Raji (cell line): ENCODE results near the gene MACROD2.

Experiments used
- POLR2A ChIP-seq: IDR thresholded peaks from 2 replicates; pipeline ENCODE4 v1.6.1; 2011; ENCODE audit warnings: low read depth, low read length, control low read depth; ENCODE audit not compliant: insufficient read depth

The MACROD2 gene

DNA sequence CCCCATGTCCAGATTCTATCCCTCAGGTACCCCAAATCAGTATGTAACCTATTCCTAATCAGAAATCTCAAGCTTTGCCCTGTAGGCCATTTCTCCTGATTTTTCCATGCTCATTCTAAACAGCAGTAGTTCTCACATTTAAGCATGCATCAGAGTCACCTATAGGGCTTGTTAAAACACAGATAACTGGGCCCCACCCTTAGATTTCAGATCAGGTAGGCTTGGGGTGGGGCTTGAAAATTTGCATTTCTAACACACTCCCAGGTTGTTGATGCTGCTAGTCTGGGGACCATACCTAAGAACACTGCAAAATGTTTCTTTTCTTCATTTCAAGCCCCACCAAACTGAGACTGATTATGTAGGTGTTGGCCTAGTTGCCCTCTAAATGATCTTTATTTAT, 963.3 kb downstream of the MACROD2 start:
- no peak for TF ChIP-seq POLR2A

DNA sequence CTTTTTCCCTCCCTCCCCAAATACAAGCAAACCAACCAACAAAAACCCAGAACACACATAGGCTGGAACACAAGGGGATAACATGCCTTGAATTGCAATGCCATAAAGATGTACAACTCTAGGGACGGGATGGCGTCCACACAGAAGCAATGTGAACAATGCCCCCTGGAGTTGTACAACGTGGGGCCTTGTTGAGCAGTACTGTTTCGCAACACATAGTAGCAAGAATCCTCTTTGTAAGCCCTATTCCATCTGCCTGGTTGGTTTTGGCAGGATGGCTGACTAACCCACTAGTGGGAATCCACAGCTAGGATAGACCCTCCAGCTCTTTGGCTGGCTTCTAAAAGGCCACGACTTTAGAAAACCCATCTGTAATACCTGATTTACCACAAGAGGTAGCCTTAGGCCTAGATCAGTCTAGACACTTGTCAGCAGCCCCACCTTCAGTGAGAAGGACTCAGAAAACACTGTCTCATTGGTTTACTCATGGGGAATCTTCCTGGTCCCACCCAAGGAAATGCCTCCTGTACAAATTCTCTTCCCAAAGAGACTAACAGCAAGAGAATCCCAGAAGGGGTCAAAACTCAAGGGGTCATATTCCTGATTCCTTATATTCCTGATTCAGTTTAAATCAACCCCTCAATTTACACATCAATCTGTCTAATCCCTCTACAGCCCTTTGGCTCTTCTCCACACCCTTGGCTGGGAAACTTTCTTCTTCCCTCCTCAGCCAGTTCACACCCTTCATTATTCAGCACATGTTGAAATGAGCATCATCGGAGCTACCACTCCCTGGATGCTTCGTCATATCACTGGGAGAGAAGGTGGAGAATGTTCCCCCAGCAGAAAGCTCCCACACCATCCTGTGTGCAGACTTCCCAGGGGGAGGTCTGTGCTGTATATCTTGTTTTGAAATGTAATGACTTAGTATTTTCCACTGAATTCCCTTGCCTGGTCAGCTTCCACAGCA, 964.5 kb downstream of the MACROD2 start:
- no peak for TF ChIP-seq POLR2A

DNA sequence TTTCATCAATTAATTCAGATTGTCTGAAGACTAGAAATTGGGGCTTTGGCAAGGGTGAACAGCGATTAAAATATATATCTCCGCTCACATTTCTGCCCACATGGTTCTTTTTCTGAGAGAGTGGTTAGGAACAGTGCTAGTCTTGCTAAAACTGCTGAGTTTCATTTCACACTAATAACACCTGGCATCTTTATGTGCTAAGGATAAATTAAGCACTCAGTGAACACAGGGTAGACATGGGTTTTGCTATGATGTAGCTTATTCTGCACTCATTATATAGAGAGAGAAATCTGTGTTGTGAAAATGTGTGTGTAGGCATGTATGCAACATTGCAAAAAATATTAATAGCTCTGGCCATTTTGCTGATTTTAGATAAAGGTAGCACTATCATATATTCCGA, 965.5 kb downstream of the MACROD2 start:
- no peak for TF ChIP-seq POLR2A

DNA sequence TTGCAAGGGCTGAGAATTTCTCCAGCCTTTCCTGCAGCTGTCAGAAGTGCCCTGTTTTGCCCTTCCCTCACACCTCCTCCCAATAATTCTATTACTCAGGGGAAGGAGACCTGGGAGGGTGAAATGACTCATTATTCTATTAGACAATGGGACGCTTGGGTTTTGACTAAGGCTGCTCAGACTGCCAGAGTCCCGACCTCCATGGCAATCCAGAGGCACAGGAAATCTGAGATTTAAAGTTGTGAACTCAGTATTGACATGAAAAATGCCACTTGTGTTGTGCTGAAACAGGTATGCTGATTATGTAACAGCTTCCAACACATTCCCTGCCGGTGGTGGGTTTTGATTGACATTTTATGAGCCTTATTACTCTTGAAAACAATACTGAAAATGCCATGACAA, 967.9 kb downstream of the MACROD2 start:
- no peak for TF ChIP-seq POLR2A

DNA sequence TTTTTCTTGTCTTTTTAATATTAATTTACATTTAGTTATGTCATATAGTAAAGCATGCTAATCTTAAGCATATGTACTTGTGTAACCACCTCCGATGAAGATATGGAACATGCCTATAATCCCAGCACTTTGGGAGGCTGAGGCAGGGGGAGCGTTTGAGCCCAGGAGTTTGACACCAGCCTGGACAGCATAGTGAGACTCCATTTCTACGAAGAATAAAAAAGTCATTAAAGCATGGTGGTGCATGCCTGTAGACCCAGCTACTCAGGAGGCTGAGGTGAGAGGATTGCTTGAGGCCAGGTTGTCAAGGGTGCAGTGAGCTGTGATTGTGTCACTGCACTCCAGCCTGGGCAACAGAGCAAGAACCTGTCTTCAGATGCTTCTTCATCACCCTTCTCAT, 970.9 kb downstream of the MACROD2 start:
- TF ChIP-seq POLR2A, result no peak

DNA sequence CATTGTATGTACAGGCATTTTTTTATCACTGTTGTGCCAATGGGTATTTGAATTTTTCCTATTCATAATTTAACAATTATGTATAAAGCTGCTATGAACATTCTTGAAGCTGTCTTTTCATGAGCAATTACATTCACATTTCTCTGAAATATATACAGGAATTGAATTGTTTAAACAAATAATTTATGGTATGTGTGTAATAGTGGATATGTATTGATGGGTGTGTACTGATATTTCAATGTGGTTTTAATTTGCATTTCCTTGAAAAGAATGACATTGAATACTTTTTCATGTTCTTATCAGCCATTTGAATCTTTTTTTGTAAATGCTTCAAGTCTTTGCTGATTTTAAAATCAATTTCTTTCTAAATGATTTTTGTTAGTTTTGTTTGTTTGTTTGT, 971.5 kb downstream of the MACROD2 start:
- TF ChIP-seq POLR2A, result no peak

DNA sequence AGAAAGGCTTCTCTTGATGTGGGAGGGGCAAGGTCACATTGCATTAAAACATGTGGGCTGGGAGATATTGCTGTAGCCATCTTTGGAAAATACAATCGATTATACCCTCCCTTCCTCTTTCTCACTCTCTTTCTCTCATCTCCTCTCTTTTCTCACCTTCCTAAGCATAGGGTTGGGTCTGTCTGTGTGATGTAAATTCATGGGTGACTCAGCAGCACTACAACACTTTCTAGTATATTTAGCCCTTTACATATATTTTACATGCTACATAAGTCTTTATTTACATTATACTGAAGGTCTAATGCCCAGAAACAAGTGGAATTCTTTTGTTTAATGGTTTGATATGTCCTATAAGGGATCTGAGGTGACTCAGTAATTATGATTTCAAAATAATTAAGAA, 976.9 kb downstream of the MACROD2 start:
- no peak for TF ChIP-seq POLR2A

DNA sequence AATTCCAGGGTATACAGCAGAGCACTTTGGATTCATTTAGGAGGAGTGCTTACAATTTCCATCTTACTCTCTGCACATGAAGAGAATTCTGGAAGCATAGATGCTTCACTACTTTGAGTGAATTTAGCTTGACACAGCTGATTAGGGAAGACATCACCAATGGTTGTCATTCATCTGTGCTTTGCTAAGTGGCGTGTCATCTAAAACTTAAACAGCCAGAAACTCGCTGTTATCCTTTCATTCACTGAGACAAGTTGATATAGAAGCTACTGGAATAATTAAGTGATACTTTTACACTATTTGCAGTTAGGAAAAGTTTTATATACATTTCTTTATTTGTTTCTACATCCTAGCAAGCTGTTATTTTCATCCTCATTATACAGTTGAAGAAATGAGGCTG, 977.4 kb downstream of the MACROD2 start:
- no peak for TF ChIP-seq POLR2A

DNA sequence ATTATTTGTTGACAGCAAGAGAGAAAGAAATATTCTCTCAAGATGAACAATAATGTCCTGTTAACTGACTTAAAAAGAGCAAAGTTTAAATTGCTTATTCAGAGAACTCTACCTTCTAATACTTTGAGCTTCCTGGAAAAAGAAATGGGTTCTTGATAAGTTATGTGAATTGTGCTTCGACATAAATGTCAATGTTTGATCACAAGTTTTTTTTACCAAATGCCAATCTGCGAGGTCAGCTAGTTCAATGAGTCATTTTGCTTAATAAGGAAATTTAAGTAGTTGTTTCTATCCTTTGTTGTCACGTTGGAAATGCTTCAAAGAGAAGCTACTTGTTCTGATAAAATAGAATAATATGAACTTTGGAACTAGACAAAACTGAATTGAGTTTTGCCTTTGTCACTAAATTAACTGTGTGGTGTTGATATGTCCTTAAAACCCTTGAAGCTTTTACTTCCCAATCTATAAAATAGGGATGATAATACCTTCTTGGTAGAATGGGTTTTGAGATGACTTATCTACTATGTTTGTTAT, 984.2 kb downstream of the MACROD2 start:
- no peak for TF ChIP-seq POLR2A

DNA sequence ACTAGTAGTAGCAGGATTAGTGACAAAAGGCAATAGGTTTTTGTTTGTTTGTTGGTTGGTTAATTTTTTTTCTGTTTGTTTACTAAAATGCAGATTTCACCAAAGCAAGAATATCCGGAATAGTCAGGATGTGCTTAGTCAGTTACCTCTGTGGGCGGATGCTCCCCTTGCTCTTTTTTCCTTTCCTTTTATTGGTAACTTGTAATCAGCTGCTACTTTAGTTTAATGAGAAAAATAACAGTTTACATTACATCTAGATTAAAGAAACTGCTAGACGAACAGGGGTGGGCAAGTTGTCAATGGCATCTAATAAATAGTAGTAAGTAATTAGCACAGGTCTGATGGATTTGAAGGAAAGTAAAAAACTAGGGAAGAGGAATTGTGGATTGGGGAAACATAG, 989.0 kb downstream of the MACROD2 start:
- no peak for TF ChIP-seq POLR2A

DNA sequence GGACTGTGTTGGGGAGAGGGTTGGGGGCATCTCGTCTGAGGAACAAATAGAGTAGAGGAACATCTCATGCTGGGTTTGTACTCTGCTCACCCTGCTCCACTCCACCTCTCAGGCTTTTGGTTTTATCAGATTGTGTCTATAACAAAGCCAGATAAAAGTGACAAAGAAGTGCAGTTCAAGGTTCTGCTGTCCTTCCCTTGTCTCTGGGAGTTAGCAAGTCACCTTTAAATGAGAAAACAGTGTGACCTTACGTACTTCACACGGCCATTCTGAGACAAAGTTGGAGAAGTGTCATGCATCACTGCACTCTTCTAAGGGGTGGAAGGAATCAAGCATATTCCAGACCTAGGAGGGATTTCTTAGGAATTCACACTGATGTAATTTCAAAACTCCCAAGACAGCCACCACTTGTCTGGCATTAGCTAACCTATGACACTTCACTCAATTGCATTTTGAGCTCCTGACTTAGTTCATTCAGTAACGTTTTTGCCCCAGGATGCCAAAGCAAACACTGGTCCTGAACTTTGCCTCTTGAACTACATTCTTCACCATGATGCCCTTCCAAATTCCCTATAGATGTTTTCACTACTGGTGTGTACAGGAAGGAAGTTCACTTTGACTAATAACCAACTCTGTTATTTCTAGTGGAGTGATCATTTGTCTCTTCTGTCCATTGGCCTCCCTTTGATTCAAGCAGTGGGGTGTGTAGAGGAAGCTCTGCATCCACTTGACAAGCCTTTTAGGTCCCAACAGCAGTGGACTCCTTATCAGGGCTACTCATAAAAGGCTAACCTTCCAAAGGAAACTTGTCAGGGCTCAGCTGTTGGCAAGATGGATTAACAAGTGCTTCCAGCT, 989.7 kb downstream of the MACROD2 start:
- no peak for TF ChIP-seq POLR2A

DNA sequence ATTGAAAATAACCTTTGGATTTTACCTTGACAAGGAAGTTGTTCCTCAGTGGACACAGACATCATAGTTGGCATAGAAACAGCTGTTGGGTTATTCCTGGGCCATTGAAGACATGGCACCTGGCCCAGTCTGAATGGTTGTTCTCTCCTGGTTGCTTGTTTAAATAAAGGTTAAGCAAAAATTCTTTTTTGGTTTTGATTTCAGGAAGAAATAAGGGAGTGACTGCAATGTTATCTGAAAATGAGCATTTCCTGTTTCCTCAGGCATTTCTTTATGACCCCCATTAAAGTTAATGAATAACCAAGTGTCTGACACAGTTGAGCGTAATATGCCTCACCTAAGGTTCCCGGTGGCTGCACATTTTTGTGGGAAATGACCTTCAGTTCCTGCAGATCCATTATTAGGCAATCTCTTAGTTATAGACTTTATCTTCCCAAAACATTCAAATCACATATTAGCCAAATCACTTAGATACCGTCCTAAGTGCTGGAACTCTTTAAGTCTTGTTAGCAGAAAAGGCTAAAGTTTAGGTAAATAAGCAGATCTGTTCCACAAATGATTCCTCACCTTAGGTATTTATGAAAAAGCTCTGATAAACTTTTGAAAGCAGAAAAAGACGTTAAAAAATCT, 990.8 kb downstream of the MACROD2 start:
- no peak for TF ChIP-seq POLR2A

DNA sequence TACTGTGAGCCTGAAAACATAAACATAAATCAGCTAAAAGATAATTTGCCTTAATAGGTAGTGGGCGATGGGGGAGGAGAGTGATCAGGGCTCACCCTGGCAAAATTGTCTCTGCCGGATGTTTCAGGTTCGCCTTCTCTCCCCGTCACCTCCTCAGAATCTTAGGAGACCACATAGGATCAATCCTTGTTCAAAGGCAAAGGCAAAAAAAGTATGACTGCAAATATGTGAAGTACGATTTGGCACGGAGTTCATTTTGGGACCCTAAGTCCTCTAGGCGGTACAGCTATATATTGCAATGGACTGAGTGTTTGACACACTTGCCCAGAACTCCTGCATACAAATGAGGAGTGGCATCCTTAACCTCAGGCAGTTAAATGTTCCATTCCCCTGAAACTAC, 991.3 kb downstream of the MACROD2 start:
- no peak for TF ChIP-seq POLR2A

DNA sequence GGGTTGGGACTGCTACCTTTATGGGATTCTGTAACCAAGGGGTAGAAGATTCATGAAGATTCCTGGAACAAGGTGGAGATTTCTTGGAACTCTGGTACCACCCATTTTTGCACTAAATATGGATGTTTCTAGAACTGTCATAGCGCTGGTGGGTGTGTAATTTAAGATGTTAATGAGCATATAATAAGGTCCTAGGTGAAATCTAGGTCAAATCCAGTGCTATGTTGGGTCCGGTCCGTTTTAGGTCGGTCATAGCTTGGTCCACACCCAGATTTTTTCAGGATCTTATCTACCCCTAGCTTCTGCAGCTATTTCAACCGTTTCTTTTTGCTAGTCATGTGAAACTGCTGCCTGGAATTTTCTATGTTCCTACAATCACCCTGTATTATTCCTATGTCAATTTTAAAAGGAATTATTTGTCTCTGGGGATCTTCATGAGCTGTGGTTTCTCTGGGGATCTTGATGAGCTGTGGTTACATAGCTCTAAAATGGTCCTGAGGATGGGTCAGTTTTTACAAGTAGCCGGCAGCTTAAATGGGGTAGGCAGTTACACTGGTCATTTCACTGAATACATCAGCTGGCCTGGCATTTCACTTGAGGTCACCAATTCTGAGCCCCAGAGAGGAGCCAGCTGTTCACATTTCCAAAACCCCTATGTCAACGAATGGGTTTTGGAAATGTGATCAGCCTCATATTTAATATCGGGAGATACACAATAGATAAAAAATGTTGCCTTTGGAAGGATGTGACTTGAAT, 994.4 kb downstream of the MACROD2 start:
- TF ChIP-seq POLR2A, result no peak
